Tibial artery (tissue), 4 donors: ENCODE data around the gene SRA1.
"Not testable (repeated sequence)": the region's sequence is repeated elsewhere in the genome, so short reads cannot be mapped to it uniquely, and the experiment has no call there.

ENCODE experiments used
- DNase-seq, 2 donors: peaks; one replicate each; pipeline ENCODE4 v3.0.0-alpha.2; 2019
- H3K27ac ChIP-seq, 2 donors: fragments of 200-600 bp; sonication (generic) in 1 of 2; 1 replicate in 1 of 2; 2 replicates in 1 of 2; pipeline ENCODE4 v1.5.1; 2018 to 2019; ENCODE audit warnings: mild to moderate bottlenecking in 1 of 2
- H3K27me3 ChIP-seq, 2 donors: fragments of 200-600 bp; sonication (generic) in 1 of 2; one replicate each; pipeline versions ENCODE4 v1.5.1 to v1.6.0; 2016 to 2019
- H3K36me3 ChIP-seq, 3 donors: fragments of 200-600 bp; sonication (generic) in 2 of 3; one replicate each; pipeline ENCODE4 v1.5.1; 2016 to 2019; ENCODE audit warnings: mild to moderate bottlenecking in 2 of 3
- H3K4me1 ChIP-seq, 4 donors: fragments of 200-600 bp; sonication (generic) in 2 of 4; 1 replicate in 3 of 4; 2 replicates in 1 of 4; pipeline ENCODE4 v1.5.1; 2016 to 2019
- H3K4me3 ChIP-seq, 2 donors: fragments of 200-600 bp; sonication (generic) in 1 of 2; 1 replicate in 1 of 2; 2 replicates in 1 of 2; pipeline ENCODE4 v1.5.1; 2018 to 2019; ENCODE audit warnings: mild to moderate bottlenecking in 2 of 2
- H3K9me3 ChIP-seq, 3 donors: fragments of 200-600 bp; sonication (generic) in 1 of 3; one replicate each; pipeline ENCODE4 v1.5.1; 2016 to 2019
- CTCF ChIP-seq, 2 experiments: fragments of 200-600 bp in 1 of 2; fragments of 450-650 bp in 1 of 2; IDR thresholded peaks; one replicate each; pipeline ENCODE4 v1.5.1; 2017 to 2019; ENCODE audit warnings: antibody characterized with exemption in 2 of 2, mild to moderate bottlenecking in 1 of 2, moderate library complexity in 1 of 2
- intact Hi-C: fragments of 100-400 bp; cut with DNase I; formaldehyde crosslinking; loops from one replicate; pipeline ENCODE4 v1.15.0; 2023; ENCODE audit warnings: low total_unique reads

Gene SRA1

GRCh38 chr5:140591747-140592372 is 34.6 kb upstream of the SRA1 start:
- H3K9me3 ChIP-seq = no peaks in the 10 kb centered on the region
- intact Hi-C loops = no loop called here
- H3K4me1 ChIP-seq = peaks cover 0 to 22% (median 8%) of the 10 kb centered on the region in 4 donors
- no peak overlapping the region for H3K27ac ChIP-seq
- no peaks in the 10 kb centered on the region for H3K27me3 ChIP-seq
- H3K36me3 ChIP-seq = no peaks in the 10 kb centered on the region
- no peak for TF ChIP-seq CTCF (IDR thresholded peaks at IDR 0.05)
- DNase-seq = no peak
- no peak overlapping the region for H3K4me3 ChIP-seq

- Histone ChIP-seq H3K4me3 (no peak overlapping the region), H3K27me3 (no peaks in the 10 kb centered on the region), H3K27ac (no peak overlapping the region), H3K4me1 (peaks cover 0 to 22% (median 8%) of the 10 kb centered on the region in 4 donors), H3K9me3 (no peaks in the 10 kb centered on the region), H3K36me3 (no peaks in the 10 kb centered on the region)
- TF ChIP-seq CTCF (IDR thresholded peaks at IDR 0.05) = no peak
- no peak for DNase-seq
- intact Hi-C loops = no loop called here
Observed at GRCh38 chr5:140590861-140591260, 33.6 kb upstream of the SRA1 start.

- no peak for TF ChIP-seq CTCF (IDR thresholded peaks at IDR 0.05)
- intact Hi-C loops = no loop called here
- peak overlapping the region; percentile 22 to 42 for H3K27ac ChIP-seq
- no peaks in the 10 kb centered on the region for H3K27me3 ChIP-seq
- H3K4me1 ChIP-seq = peaks cover 0 to 22% (median 8%) of the 10 kb centered on the region in 4 donors
- no peak for DNase-seq
- H3K9me3 ChIP-seq = no peaks in the 10 kb centered on the region
- H3K4me3 ChIP-seq = no peak overlapping the region
- H3K36me3 ChIP-seq = no peaks in the 10 kb centered on the region
Observed at GRCh38 chr5:140588311-140589070, 31.2 kb upstream of the SRA1 start.

GRCh38 chr5:140587495-140587894 is 30.2 kb upstream of the SRA1 start:
- H3K9me3 ChIP-seq = no peaks in the 10 kb centered on the region
- DNase-seq = no peak
- TF ChIP-seq CTCF (IDR thresholded peaks at IDR 0.05) = no peak
- no peaks in the 10 kb centered on the region for H3K36me3 ChIP-seq
- H3K4me1 ChIP-seq = peaks cover 0 to 22% (median 8%) of the 10 kb centered on the region in 4 donors
- H3K4me3 ChIP-seq = no peak overlapping the region
- no peaks in the 10 kb centered on the region for H3K27me3 ChIP-seq
- intact Hi-C loops = no loop called here
- no peak overlapping the region for H3K27ac ChIP-seq

- H3K9me3 ChIP-seq, H3K27me3 ChIP-seq, DNase-seq, H3K4me3 ChIP-seq, H3K27ac ChIP-seq, H3K4me1 ChIP-seq, H3K36me3 ChIP-seq, intact Hi-C loops: not testable (repeated sequence)
Observed at GRCh38 chr5:140579188-140579747, 22.0 kb upstream of the SRA1 start.

- DNase-seq = no peak
- TF ChIP-seq CTCF (IDR thresholded peaks at IDR 0.05) = no peak
- intact Hi-C loops = no loop called here
- Histone ChIP-seq H3K36me3 (no peaks in the 10 kb centered on the region), H3K27ac (no peak overlapping the region), H3K4me3 (no peak overlapping the region), H3K27me3 (no peaks in the 10 kb centered on the region), H3K9me3 (no peaks in the 10 kb centered on the region), H3K4me1 (peaks cover 0 to 4% (median 2%) of the 10 kb centered on the region in 4 donors)
Observed at GRCh38 chr5:140576776-140577201, 19.5 kb upstream of the SRA1 start.
